Measurements from ENCODE around the gene ZSCAN21.

ZSCAN21 gene

DNA sequence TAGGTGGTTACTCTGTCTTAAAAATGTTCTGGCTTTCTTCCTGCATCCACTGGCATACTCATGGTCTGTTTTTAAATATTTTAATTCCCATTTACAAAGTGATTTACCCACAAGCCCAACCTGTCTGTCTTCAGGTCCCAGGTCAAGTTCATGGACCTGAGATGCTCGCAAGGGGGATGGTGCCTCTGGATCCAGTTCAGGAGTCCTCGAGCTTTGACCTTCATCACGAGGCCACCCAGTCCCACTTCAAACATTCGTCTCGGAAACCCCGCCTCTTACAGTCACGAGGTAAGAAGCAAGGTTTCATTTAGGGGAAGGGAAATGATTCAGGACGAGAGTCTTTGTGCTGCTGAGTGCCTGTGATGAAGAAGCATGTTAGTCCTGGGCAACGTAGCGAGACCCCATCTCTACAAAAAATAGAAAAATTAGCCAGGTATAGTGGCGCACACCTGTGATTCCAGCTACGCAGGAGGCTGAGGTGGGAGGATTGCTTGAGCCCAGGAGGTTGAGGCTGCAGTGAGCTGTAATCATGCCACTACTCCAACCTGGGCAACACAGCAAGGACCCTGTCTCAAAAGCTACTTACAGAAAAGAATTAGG is 25.5 kb upstream of the ZSCAN21 start:
- DNase-seq (ENCODE audit: extremely low read depth in 1 of 2, low read depth in 1 of 2): no peak

- DNase-seq (ENCODE audit: extremely low read depth in 1 of 2, low read depth in 1 of 2): no peak
Observed at GRCh38 chr7:100027197-100027596, 22.4 kb upstream of the ZSCAN21 start.

DNA sequence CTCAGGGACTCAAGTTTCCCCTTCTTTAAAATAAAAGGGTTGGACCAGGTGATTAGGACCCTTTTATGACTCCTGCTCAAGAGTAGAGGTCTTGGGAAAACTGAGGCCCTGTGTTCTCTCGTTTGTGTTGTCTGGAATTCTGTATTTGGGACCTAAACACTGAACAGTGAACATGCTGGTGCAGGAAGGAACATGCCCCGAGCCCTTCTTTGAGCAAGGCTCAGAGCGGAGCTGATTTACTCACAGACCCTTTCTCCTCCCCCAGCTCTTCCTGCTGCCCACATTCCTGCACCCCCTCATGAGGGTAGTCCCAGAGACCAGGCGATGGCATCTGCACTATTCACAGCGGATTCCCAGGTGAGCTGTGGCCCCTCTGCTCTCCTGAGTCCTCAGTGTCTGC is 20.0 kb upstream of the ZSCAN21 start:
- no peak for DNase-seq (ENCODE audit: extremely low read depth in 1 of 2, low read depth in 1 of 2)

- DNase-seq (ENCODE audit: extremely low read depth in 1 of 2, low read depth in 1 of 2): no peak
Observed at GRCh38 chr7:100033526-100033925, 16.0 kb upstream of the ZSCAN21 start.

DNA sequence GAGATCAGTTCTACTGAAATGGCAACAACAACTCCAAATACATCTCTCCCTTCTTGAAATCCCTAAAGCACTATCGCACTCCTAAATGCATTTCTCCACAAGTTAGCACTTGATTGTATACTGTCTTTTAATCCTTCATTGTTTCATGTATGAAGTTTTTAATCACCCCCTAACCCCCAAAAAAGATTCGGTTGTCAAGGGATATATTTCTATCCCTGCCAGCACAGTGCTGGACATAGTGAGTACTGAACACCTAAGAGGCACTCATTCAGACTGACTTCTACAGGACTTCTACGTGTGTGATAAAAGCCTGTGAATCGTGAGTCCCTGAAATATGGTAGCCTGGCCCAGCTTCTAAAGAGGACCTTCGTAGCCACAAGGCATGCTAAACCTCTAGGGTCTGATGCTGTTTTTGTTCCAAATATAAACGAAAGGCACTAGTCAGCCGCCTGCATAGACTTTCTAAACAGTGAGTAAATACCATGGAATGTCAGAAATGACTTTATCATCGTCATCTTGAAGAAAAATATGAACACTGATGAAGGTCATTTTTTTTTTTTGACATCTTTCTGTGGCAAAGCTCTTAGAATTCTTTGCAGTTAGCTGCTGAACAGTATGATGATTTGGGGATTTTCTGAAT is 14.6 kb upstream of the ZSCAN21 start:
- DNase-seq (ENCODE audit: extremely low read depth in 1 of 2, low read depth in 1 of 2): no peak

DNA sequence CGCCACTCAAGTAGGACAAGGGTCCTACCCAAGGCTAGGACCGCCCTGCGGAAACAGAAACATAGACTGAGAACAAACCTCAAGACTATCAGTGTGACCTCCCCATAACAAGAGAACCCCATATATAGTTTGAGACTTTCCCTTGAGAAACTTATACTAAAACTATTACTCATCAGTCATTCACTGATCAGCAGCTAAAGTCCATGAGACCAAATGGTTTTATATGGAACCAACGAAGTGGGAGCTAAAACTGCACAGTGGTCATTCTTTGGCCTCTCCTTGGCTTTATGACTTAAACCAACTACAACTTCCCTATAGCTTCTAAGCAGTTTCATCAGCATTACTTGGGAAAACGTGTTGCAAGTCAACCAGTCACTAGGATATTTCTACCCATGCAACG is 13.7 kb upstream of the ZSCAN21 start:
- DNase-seq (ENCODE audit: extremely low read depth in 1 of 2, low read depth in 1 of 2): no peak

- no peak for DNase-seq (ENCODE audit: extremely low read depth in 1 of 2, low read depth in 1 of 2)
Observed at GRCh38 chr7:100038326-100038725, 11.2 kb upstream of the ZSCAN21 start.

DNA sequence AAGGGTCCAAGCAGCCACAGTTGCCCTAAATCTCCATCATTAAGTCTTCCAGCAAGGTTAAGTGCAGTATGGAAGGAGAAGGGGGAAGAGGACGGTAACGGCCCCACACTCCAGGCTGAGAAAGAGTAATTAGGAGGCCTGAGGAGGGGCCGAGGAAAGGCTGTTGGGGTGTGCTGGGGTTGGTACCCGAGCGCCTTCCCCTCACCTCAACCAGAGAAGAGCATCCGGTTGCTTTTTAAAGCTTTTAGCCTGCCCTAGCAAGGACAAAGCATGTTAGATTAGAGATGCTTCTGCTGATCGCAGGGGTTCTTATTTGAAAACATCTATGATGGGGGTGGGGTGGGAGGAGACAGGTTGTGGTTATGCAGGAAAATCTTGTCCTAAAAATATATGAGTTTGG is 9.0 kb upstream of the ZSCAN21 start:
- no peak for DNase-seq (ENCODE audit: extremely low read depth in 1 of 2, low read depth in 1 of 2)

DNA sequence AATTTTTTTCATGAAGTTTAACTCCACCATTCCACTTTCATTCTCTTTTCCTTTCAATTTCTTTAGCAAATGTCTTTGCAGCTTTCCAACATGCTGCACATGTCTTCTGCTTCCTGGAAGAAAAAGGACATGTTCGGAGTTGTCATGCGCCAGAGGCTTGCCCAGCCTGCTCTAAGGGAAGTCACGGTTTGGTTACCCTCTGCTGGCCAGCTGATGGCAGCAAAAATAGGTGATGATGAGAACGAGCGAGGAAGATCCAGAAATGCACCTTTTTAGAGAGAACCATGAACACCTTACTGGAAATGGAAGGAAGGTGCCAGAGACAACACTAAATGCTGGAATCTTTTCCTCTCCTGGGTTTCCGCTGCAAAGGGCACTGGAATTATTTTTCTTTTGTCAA is 4.9 kb upstream of the ZSCAN21 start:
- DNase-seq (ENCODE audit: extremely low read depth in 1 of 2, low read depth in 1 of 2): no peak

GRCh38 chr7:100048680-100049079 is 894 bp upstream of the ZSCAN21 start:
- no peak for DNase-seq (ENCODE audit: extremely low read depth in 1 of 2, low read depth in 1 of 2)

DNA sequence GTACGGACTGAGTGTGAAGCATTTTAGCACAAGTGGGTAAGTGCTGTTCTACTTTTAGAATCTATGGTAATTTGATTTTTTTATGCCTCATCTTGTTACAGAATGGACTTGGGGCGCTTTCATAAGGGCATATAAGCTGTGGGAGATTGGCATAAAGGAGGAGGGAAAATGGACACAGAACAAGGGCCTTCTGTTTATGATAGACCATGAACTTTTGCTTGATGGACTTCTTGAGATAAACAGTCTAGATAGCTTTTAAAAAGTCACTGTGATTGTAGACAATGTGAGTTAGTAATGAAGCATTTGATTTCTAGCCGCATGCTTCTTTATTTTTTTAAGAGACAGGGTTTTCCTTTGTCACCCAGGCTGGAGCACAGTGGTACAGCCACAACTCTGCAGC is 2.0 kb downstream of the ZSCAN21 start:
- no peak for DNase-seq (ENCODE audit: extremely low read depth in 1 of 2, low read depth in 1 of 2)

DNA sequence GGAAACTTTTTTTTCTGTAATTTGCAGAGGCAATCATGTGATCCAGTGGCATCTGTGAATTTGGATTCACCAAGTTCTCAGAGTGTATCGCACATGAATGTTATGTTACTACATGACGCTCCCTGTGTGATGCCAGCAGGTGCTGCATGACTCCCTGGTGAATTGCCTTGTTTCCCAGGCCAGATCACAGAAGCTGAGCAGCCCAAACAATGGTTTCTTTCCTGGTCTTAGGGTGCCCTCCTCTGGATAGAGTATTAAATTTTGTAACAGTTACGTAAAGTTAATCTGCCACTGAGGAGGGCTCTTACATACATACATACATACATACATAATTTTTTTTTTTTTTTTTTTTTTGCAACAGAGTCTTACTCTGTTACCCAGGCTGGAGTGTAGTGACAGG is 3.6 kb downstream of the ZSCAN21 start:
- DNase-seq (ENCODE audit: extremely low read depth in 1 of 2, low read depth in 1 of 2): no peak

DNA sequence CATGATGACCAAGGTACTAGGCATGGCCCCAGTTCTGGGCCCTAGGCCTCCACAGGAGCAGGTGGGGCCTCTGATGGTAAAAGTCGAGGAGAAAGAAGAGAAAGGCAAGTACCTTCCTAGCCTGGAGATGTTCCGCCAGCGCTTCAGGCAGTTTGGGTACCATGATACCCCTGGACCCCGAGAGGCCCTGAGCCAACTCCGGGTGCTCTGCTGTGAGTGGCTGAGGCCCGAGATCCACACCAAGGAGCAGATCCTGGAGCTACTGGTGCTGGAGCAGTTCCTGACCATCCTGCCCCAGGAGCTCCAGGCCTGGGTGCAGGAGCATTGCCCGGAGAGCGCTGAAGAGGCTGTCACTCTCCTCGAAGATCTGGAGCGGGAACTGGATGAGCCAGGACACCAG is 7.4 kb downstream of the ZSCAN21 start:
- DNase-seq (ENCODE audit: extremely low read depth in 1 of 2, low read depth in 1 of 2): no peak

GRCh38 chr7:100059251-100059739 is 9.7 kb downstream of the ZSCAN21 start:
- DNase-seq (ENCODE audit: extremely low read depth in 1 of 2, low read depth in 1 of 2): no peak

- no peak for DNase-seq (ENCODE audit: extremely low read depth in 1 of 2, low read depth in 1 of 2)
Observed at GRCh38 chr7:100061518-100062193, 12.1 kb downstream of the ZSCAN21 start.

DNA sequence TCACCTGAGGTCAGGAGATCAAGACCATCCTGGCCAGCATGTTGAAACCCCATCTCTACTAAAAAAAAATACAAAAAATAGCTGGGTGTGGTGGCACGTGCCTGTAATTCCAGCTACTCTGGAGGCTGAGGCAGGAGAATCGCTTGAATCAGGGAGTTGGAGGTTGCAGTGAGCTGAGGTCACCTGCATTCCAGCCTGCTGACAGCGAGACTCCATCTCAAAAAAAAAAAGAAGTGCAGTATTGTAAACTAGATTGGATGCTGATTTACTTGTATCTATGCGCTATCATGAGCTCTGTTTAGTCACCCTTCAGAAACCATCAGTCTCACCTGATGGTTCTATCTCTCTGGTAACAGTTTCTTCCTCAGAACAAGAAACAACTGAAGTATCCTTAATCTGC is 13.8 kb downstream of the ZSCAN21 start:
- DNase-seq (ENCODE audit: extremely low read depth in 1 of 2, low read depth in 1 of 2): no peak

- no peak for DNase-seq (ENCODE audit: extremely low read depth in 1 of 2, low read depth in 1 of 2)
Observed at GRCh38 chr7:100064162-100064561, 14.6 kb downstream of the ZSCAN21 start.

DNA sequence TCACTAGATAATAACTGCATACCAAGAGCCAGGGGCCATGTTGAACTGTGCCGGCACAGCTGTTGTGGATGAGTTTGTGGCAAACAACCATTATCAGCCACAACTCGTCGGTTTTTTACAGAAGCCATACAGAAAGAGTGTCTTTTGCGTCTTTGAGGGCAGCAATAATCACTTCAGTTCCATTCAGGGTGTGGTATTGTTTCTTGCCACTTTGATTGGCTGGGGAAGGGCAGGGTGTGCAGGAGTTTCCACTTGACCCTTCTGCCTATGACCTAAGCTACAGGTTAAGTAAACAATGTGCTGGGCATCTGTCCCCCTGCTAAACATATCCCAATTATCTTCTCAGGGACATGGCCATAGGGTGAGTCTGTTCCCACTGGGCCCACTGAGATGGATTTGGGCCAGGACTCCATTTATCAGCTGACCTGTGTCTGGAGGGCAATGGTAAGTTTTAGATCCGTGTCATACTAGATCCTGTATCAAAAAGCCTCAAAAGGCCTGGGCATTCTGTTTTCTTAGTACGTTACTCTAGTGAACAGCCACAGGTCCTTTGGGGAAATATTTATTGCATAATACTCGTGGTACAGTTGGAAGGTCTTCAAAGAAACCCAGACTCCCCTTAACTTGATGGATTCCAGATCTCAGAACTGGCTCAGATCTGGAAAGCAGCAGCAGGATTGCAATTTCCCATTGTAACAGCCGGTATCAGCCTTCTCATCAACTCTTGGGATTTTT is 16.0 kb downstream of the ZSCAN21 start:
- no peak for DNase-seq (ENCODE audit: extremely low read depth in 1 of 2, low read depth in 1 of 2)

- no peak for DNase-seq (ENCODE audit: extremely low read depth in 1 of 2, low read depth in 1 of 2)
Observed at GRCh38 chr7:100066953-100067352, 17.4 kb downstream of the ZSCAN21 start.

- no peak for DNase-seq (ENCODE audit: extremely low read depth in 1 of 2, low read depth in 1 of 2)
Observed at GRCh38 chr7:100069991-100070390, 20.4 kb downstream of the ZSCAN21 start.

GRCh38 chr7:100071018-100071723 is 21.6 kb downstream of the ZSCAN21 start:
- DNase-seq (ENCODE audit: extremely low read depth in 1 of 2, low read depth in 1 of 2): no peak

Data from stimulated activated CD8-positive, alpha-beta memory T cell treated with anti-CD3 and anti-CD28 coated beads, Interleukin-7, amount 100 ng/mL, for 48 hours (primary cell).